MM.1S (cell line): ENCODE results near the gene SRA1.
A peak's percentile ranks its signal among the peaks of the same experiment; 100 is the strongest.

Experiments
- DNase-seq: peaks from one replicate; pipeline ENCODE4 v3.0.0-alpha.2; 2015
- H2AFZ ChIP-seq: fragments of 300-600 bp; sonication (generic); 2 replicates; pipeline ENCODE4 v1.6.0; 2016; ENCODE audit warnings: antibody characterized with exemption, low read length
- H3F3A ChIP-seq: fragments of 300-600 bp; sonication (generic); 2 replicates; pipeline ENCODE4 v1.6.1; 2016; ENCODE audit warnings: mild to moderate bottlenecking, antibody characterized with exemption, low read length, moderate library complexity, mixed read lengths; ENCODE audit not compliant: insufficient read depth
- H3K27ac ChIP-seq: fragments of 300-600 bp; sonication (generic); 2 replicates; pipeline ENCODE4 v1.5.1; 2016; ENCODE audit warnings: mild to moderate bottlenecking, low read length
- H3K27me3 ChIP-seq: fragments of 300-600 bp; sonication (generic); replicated peaks from 2 replicates; pipeline ENCODE4 v1.6.0; 2016; ENCODE audit warnings: low read length; ENCODE audit not compliant: insufficient read depth
- H3K36me3 ChIP-seq: fragments of 300-600 bp; sonication (generic); replicated peaks from 2 replicates; pipeline ENCODE4 v1.6.1; 2016; ENCODE audit warnings: mild to moderate bottlenecking, low read length, mixed read lengths; ENCODE audit not compliant: insufficient read depth
- H3K4me1 ChIP-seq: fragments of 300-600 bp; sonication (generic); 2 replicates; pipeline ENCODE4 v1.6.1; 2016; ENCODE audit warnings: low read length, mixed read lengths
- H3K4me2 ChIP-seq: fragments of 300-600 bp; sonication (generic); 2 replicates; pipeline ENCODE4 v1.6.0; 2016; ENCODE audit warnings: low read depth, low read length
- H3K4me3 ChIP-seq: fragments of 300-600 bp; sonication (generic); 2 replicates; pipeline ENCODE4 v1.5.1; 2016; ENCODE audit warnings: low read length, mixed read lengths
- H3K79me2 ChIP-seq: fragments of 300-600 bp; sonication (generic); 2 replicates; pipeline ENCODE4 v1.6.1; 2016; ENCODE audit warnings: mixed run types, low read length, mixed read lengths
- H3K9ac ChIP-seq: fragments of 300-600 bp; sonication (generic); 2 replicates; pipeline ENCODE4 v1.6.1; 2016; ENCODE audit warnings: low read length, mixed read lengths
- H3K9me2 ChIP-seq: fragments of 300-600 bp; sonication (generic); replicated peaks from 2 replicates; pipeline ENCODE4 v1.6.1; 2016; ENCODE audit warnings: mild to moderate bottlenecking, low read length, mixed read lengths; ENCODE audit not compliant: insufficient read depth
- H3K9me3 ChIP-seq: fragments of 300-600 bp; sonication (generic); replicated peaks from 2 replicates; pipeline ENCODE4 v1.6.1; 2016; ENCODE audit warnings: mild to moderate bottlenecking, low read length, mixed read lengths; ENCODE audit not compliant: insufficient read depth
- H4K20me1 ChIP-seq: fragments of 300-600 bp; sonication (generic); 2 replicates; pipeline ENCODE4 v1.6.1; 2016; ENCODE audit warnings: mild to moderate bottlenecking, low read length, moderate library complexity, mixed read lengths; ENCODE audit not compliant: insufficient read depth
- EZH2 ChIP-seq: fragments of 300-600 bp; sonication (generic); optimal IDR thresholded peaks from 2 replicates; pipeline ENCODE3; 2017; ENCODE audit warnings: low read depth, mild to moderate bottlenecking, antibody characterized with exemption, low read length, mixed read lengths
- EZH2phosphoT487 ChIP-seq: fragments of 300-600 bp; sonication (generic); IDR thresholded peaks from 2 replicates; pipeline ENCODE4 v1.6.1; 2018; ENCODE audit warnings: antibody characterized with exemption, low read length
- TF ChIP-seq, protein P1 (sequence below): fragments of 300-600 bp; sonication (generic); IDR thresholded peaks from 2 replicates; pipeline ENCODE4 v1.5.1; 2016; ENCODE audit warnings: antibody characterized with exemption, low read length, mixed read lengths

Gene SRA1

DNA sequence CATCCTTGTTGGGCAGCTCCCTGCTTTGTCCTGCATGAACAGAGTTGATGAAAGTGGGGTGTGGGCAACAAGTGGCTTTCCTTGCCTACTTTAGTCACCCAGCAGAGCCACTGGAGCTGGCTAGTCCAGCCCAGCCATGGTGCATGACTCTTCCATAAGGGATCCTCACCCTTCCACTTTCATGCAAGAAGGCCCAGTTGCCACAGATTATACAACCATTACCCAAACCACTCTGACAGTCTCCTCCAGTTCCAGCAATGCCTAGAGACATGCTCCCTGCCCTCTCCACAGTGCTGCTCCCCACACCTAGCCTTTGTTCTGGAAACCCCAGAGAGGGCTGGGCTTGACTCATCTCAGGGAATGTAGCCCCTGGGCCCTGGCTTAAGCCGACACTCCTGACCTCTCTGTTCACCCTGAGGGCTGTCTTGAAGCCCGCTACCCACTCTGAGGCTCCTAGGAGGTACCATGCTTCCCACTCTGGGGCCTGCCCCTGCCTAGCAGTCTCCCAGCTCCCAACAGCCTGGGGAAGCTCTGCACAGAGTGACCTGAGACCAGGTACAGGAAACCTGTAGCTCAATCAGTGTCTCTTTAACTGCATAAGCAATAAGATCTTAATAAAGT is 11.3 kb upstream of the SRA1 start:
- peak overlapping the region; percentile 65 for H3K4me2 ChIP-seq
- peak overlapping the region; percentile 40; the same call in 1 of the 2 replicates for H3K9ac ChIP-seq
- no peaks in the 10 kb centered on the region for H3K27me3 ChIP-seq
- no peaks in the 10 kb centered on the region for H3K36me3 ChIP-seq
- H3K9me2 ChIP-seq = no peaks in the 10 kb centered on the region
- no peak overlapping the region; the same call in 1 of the 2 replicates for H3K4me3 ChIP-seq
- H3K9me3 ChIP-seq = no peaks in the 10 kb centered on the region
- H2AFZ ChIP-seq = no peak overlapping the region
- H3F3A ChIP-seq = peaks cover 18% of the 10 kb centered on the region
- peaks cover 46% of the 10 kb centered on the region for H3K79me2 ChIP-seq
- TF ChIP-seq EZH2 (no peak), EZH2phosphoT487 (no peak)
- TF ChIP-seq, protein P1, sequence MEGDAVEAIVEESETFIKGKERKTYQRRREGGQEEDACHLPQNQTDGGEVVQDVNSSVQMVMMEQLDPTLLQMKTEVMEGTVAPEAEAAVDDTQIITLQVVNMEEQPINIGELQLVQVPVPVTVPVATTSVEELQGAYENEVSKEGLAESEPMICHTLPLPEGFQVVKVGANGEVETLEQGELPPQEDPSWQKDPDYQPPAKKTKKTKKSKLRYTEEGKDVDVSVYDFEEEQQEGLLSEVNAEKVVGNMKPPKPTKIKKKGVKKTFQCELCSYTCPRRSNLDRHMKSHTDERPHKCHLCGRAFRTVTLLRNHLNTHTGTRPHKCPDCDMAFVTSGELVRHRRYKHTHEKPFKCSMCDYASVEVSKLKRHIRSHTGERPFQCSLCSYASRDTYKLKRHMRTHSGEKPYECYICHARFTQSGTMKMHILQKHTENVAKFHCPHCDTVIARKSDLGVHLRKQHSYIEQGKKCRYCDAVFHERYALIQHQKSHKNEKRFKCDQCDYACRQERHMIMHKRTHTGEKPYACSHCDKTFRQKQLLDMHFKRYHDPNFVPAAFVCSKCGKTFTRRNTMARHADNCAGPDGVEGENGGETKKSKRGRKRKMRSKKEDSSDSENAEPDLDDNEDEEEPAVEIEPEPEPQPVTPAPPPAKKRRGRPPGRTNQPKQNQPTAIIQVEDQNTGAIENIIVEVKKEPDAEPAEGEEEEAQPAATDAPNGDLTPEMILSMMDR = no peak
- H3K4me1 ChIP-seq = peaks cover 40% of the 10 kb centered on the region
- peak overlapping the region; percentile 70 for H3K27ac ChIP-seq
- DNase-seq = no peak
- H4K20me1 ChIP-seq = no peaks in the 10 kb centered on the region

DNA sequence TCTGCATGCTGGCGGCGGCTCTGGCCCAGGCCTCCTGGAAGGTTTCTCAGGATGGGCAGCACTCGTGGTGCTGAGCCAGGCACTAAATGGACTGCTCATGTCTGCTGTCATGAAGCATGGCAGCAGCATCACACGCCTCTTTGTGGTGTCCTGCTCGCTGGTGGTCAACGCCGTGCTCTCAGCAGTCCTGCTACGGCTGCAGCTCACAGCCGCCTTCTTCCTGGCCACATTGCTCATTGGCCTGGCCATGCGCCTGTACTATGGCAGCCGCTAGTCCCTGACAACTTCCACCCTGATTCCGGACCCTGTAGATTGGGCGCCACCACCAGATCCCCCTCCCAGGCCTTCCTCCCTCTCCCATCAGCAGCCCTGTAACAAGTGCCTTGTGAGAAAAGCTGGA is 10.6 kb upstream of the SRA1 start:
- H2AFZ ChIP-seq = no peak overlapping the region
- H3K9me3 ChIP-seq = no peaks in the 10 kb centered on the region
- H3F3A ChIP-seq = peaks cover 18% of the 10 kb centered on the region
- H3K4me3 ChIP-seq = no peak overlapping the region
- no peak for DNase-seq
- no peaks in the 10 kb centered on the region for H4K20me1 ChIP-seq
- H3K36me3 ChIP-seq = no peaks in the 10 kb centered on the region
- TF ChIP-seq, protein P1 = no peak
- TF ChIP-seq EZH2phosphoT487 (no peak), EZH2 (no peak)
- H3K9me2 ChIP-seq = no peaks in the 10 kb centered on the region
- peaks cover 44% of the 10 kb centered on the region for H3K4me1 ChIP-seq
- no peak overlapping the region for H3K9ac ChIP-seq
- H3K27ac ChIP-seq = peak overlapping the region; percentile 70; the same call in 1 of the 2 replicates
- peaks cover 46% of the 10 kb centered on the region for H3K79me2 ChIP-seq
- H3K27me3 ChIP-seq = no peaks in the 10 kb centered on the region
- H3K4me2 ChIP-seq = no peak overlapping the region

DNA sequence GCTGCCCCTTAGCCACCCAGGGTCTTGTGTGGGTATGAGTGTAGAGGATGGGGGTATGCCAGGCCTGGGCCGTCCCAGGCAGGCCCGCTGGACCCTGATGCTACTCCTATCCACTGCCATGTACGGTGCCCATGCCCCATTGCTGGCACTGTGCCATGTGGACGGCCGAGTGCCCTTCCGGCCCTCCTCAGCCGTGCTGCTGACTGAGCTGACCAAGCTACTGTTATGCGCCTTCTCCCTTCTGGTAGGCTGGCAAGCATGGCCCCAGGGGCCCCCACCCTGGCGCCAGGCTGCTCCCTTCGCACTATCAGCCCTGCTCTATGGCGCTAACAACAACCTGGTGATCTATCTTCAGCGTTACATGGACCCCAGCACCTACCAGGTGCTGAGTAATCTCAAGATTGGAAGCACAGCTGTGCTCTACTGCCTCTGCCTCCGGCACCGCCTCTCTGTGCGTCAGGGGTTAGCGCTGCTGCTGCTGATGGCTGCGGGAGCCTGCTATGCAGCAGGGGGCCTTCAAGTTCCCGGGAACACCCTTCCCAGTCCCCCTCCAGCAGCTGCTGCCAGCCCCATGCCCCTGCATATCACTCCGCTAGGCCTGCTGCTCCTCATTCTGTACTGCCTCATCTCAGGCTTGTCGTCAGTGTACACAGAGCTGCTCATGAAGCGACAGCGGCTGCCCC is 10.0 kb upstream of the SRA1 start:
- no peak for DNase-seq
- TF ChIP-seq EZH2 (no peak), EZH2phosphoT487 (no peak)
- TF ChIP-seq, protein P1 = no peak
- peaks cover 46% of the 10 kb centered on the region for H3K79me2 ChIP-seq
- H3K9me2 ChIP-seq = no peaks in the 10 kb centered on the region
- no peaks in the 10 kb centered on the region for H3K9me3 ChIP-seq
- no peak overlapping the region for H3K4me2 ChIP-seq
- H2AFZ ChIP-seq = no peak overlapping the region
- H3K9ac ChIP-seq = no peak overlapping the region
- no peak overlapping the region for H3K27ac ChIP-seq
- H3F3A ChIP-seq = peaks cover 18% of the 10 kb centered on the region
- H3K36me3 ChIP-seq = no peaks in the 10 kb centered on the region
- peaks cover 44% of the 10 kb centered on the region for H3K4me1 ChIP-seq
- no peak overlapping the region for H3K4me3 ChIP-seq
- H4K20me1 ChIP-seq = no peaks in the 10 kb centered on the region
- no peaks in the 10 kb centered on the region for H3K27me3 ChIP-seq
